Gastroesophageal sphincter (tissue), 4 donors: ENCODE results near the gene MRPL40. TPM values are rescaled to one million over a fixed set of nuclear protein-coding genes. Genes with fewer than 3 reads are reported as not detected.

Experiments used
- ATAC-seq: fragments of 150-250 bp; one replicate; pipeline ENCODE4 v1.9.1; 2016; ENCODE audit warnings: mild to moderate bottlenecking, moderate library complexity
- H3K27ac ChIP-seq, 4 donors: fragments of 200-600 bp; sonication (generic) in 3 of 4; 1 replicate in 3 of 4; 2 replicates in 1 of 4; pipeline ENCODE4 v1.5.1; 2016 to 2019
- H3K27me3 ChIP-seq: fragments of 200-600 bp; sonication (generic); one replicate; pipeline ENCODE4 v1.5.1; 2019
- H3K36me3 ChIP-seq, 2 donors: fragments of 200-600 bp; sonication (generic); one replicate each; pipeline ENCODE4 v1.5.1; 2019; ENCODE audit warnings: control low read depth in 1 of 2
- H3K4me1 ChIP-seq, 3 donors: fragments of 200-600 bp; sonication (generic); 1 replicate in 2 of 3; 2 replicates in 1 of 3; pipeline ENCODE4 v1.5.1; 2016 to 2019; ENCODE audit warnings: control low read depth in 2 of 3
- H3K4me3 ChIP-seq, 2 donors: fragments of 200-600 bp; sonication (generic); one replicate each; pipeline ENCODE4 v1.5.1; 2019; ENCODE audit warnings: mild to moderate bottlenecking in 1 of 2, moderate library complexity in 1 of 2
- H3K9me3 ChIP-seq, 3 donors: fragments of 200-600 bp; sonication (generic); one replicate each; pipeline ENCODE4 v1.5.1; 2017 to 2019; ENCODE audit warnings: control low read depth in 2 of 3
- EP300 ChIP-seq: sonication (generic); formaldehyde crosslinking; IDR thresholded peaks from one replicate; pipeline ENCODE4 v1.6.1; 2017; ENCODE audit warnings: antibody characterized with exemption, mild to moderate bottlenecking
- POLR2A ChIP-seq, 2 donors: fragments of 450-650 bp; IDR thresholded peaks; one replicate each; pipeline ENCODE4 v1.6.1; 2017; ENCODE audit warnings: antibody characterized with exemption in 2 of 2, mild to moderate bottlenecking in 2 of 2, moderate library complexity in 1 of 2
- POLR2AphosphoS5 ChIP-seq: sonication (generic); formaldehyde crosslinking; IDR thresholded peaks from one replicate; pipeline ENCODE4 v1.6.1; 2017; ENCODE audit warnings: antibody characterized with exemption
- WGBS, 2 donors: methylation state at CpG; one replicate each; pipeline ENCODE4 v1.1.5; 2018; ENCODE audit warnings: low coverage in 1 of 2; 5-methylcytosine and 5-hydroxymethylcytosine counted together
- total RNA-seq, 4 donors: library from RNA; depleted of rRNA; stranded (reverse); fragments of >200 nt; gene quantifications; one replicate each; pipeline ENCODE4 v1.1.0, GENCODE V29; 2016
- TF ChIP-seq, protein P1 (sequence below), 4 experiments: fragments of 200-600 bp in 2 of 4; fragments of 450-650 bp in 2 of 4; sonication (generic) in 1 of 4; IDR thresholded peaks; one replicate each; pipeline ENCODE4 v1.5.1; 2017 to 2019; ENCODE audit warnings: antibody characterized with exemption in 4 of 4, mild to moderate bottlenecking in 2 of 4, moderate library complexity in 2 of 4

The MRPL40 gene
- total RNA-seq, 4 donors from 2014 or later = 22.8 to 29.1 (median 25.8) TPM

DNA sequence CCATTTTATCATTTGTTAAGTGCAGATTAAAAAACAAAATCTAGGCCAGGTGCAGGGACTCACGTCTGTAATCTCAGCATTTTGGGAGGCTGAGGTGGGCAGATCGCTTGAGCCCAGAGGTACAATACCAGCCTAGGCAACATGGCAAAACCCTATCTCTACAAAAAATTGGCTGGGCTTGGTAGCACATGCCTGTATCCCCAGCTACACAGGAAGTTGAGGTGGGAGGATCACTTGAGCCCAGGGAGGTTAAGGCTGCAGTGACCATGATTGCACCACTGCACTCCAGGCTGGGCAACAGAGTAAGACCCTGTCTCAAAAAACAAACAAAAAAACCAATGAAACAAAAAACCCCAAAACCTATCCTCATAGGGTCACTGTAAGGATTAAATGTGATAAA lies 33.7 kb upstream of the MRPL40 start:
- peaks cover 0 to 84% of the 10 kb centered on the region in 2 donors for H3K36me3 ChIP-seq
- no peak overlapping the region for H3K4me3 ChIP-seq
- H3K27me3 ChIP-seq = no peaks in the 10 kb centered on the region
- no peak for TF ChIP-seq EP300
- no peak for TF ChIP-seq POLR2A (IDR thresholded peaks at IDR 0.05)
- no peak for TF ChIP-seq POLR2AphosphoS5
- TF ChIP-seq, protein P1, sequence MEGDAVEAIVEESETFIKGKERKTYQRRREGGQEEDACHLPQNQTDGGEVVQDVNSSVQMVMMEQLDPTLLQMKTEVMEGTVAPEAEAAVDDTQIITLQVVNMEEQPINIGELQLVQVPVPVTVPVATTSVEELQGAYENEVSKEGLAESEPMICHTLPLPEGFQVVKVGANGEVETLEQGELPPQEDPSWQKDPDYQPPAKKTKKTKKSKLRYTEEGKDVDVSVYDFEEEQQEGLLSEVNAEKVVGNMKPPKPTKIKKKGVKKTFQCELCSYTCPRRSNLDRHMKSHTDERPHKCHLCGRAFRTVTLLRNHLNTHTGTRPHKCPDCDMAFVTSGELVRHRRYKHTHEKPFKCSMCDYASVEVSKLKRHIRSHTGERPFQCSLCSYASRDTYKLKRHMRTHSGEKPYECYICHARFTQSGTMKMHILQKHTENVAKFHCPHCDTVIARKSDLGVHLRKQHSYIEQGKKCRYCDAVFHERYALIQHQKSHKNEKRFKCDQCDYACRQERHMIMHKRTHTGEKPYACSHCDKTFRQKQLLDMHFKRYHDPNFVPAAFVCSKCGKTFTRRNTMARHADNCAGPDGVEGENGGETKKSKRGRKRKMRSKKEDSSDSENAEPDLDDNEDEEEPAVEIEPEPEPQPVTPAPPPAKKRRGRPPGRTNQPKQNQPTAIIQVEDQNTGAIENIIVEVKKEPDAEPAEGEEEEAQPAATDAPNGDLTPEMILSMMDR (IDR thresholded peaks at IDR 0.05) = no peak
- H3K27ac ChIP-seq = no peak overlapping the region
- WGBS, 2 donors = 67 to 70% methylated on average over 1 to 2 of the region's 2 CpGs
- no peaks in the 10 kb centered on the region for H3K9me3 ChIP-seq
- ATAC-seq = no peak
- no peaks in the 10 kb centered on the region for H3K4me1 ChIP-seq

DNA sequence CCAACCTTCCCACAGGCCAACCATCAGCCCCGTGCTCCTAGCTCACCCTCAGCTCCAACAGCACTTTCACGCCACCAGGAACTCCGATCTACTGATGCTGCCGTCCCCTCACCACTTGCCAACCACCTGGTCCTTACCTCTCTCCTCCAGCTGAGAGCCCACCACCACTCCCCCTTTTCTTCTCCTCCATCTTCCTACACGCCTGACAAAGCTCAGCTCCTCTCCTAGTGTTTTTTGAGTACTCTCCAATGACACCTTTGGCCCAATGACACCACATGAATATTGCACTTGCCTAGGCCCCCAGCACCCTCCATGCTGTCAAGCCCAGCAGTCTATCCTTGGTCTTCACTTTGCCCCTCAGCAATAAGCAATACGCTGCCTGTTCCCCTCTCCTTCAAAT lies 31.5 kb upstream of the MRPL40 start:
- Histone ChIP-seq H3K4me3 (no peak overlapping the region), H3K4me1 (no peaks in the 10 kb centered on the region), H3K9me3 (no peaks in the 10 kb centered on the region), H3K27ac (no peak overlapping the region), H3K27me3 (no peaks in the 10 kb centered on the region), H3K36me3 (peaks cover 0 to 82% of the 10 kb centered on the region in 2 donors)
- ATAC-seq = no peak
- no peak for TF ChIP-seq POLR2A (IDR thresholded peaks at IDR 0.05)
- TF ChIP-seq, protein P1 (IDR thresholded peaks at IDR 0.05) = no peak
- TF ChIP-seq POLR2AphosphoS5 = no peak
- TF ChIP-seq EP300 = no peak
- WGBS, 2 donors = 93 to 95% methylated on average over 4 to 6 of the region's 6 CpGs

DNA sequence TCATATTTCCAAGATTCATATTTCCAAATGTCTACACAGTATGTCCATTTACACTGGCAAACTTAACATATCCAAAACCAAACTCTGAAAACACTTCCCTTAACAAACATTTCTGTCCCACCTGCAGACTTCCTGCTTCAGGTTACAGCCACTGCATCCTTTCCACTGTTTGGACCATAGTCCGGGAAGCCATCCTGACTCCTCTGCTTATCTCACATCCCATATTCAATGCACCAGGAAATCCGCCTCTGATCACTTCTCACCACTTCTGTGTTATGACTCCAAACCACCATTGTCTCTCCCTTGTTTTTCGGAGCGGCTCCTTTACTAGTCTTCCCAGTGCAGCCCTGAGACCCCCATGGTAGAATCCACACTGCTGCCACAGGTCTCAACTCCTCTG lies 30.9 kb upstream of the MRPL40 start:
- H3K27me3 ChIP-seq = no peaks in the 10 kb centered on the region
- TF ChIP-seq POLR2AphosphoS5 = no peak
- TF ChIP-seq POLR2A (IDR thresholded peaks at IDR 0.05) = no peak
- TF ChIP-seq, protein P1 (IDR thresholded peaks at IDR 0.05) = no peak
- no peak for TF ChIP-seq EP300
- no peaks in the 10 kb centered on the region for H3K9me3 ChIP-seq
- peaks cover 0 to 82% of the 10 kb centered on the region in 2 donors for H3K36me3 ChIP-seq
- no peak overlapping the region for H3K4me3 ChIP-seq
- 93 to 94% methylated on average over 2 to 4 of the region's 4 CpGs for WGBS, 2 donors
- no peaks in the 10 kb centered on the region for H3K4me1 ChIP-seq
- H3K27ac ChIP-seq = no peak overlapping the region
- no peak for ATAC-seq

DNA sequence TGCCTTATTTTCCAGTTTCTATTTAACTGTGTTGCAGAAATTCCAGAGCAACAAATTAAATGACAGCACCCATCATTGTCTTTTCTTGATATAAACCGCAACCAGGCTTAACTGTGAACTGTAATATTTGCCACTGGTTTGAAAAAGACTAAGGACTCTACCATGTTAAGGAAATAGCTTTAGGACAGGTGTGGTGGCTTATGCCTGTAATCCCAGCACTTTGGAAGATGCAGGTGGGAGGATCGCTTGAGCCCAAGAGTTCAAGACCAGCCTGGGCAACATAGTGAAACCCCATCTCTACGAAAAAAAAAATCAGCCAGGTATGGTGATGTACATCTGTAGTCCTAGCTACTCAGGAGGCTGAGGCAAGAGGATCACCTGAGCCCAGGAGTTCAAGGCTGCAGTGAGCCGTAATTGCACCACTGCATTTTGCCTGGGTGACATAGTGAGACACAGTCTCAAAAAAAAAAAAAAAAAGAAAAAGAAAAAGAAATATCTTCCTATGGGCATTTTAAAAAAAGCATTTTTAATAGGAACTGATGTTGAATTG lies 29.6 kb upstream of the MRPL40 start:
- WGBS, 2 donors = 100% methylated on average over 4 of the region's 4 CpGs; no CpG with 5 or more reads in 1 of the 2 donors
- H3K4me1 ChIP-seq = no peaks in the 10 kb centered on the region
- no peak for ATAC-seq

DNA sequence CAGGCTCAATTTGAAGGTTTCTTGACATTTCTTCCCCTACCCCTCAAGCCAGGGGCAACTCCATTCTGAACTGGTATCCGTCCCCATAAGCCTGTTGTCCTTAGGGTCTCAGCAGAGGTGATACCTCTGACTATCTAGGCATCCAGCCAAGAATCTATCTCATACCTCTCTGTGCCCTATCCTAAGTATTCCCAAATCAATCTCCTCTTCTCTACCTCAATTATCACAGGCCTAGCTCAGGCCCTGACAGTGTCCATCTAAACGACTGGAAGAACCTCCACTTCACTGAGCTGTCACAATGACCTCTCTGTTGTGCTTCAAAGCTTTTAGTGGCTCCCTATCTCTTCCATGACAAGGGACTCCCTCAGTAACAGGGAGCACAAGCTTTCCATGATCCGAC lies 27.7 kb upstream of the MRPL40 start:
- ATAC-seq = no peak
- no peak overlapping the region for H3K27ac ChIP-seq
- H3K4me1 ChIP-seq = no peaks in the 10 kb centered on the region
- H3K27me3 ChIP-seq = no peaks in the 10 kb centered on the region
- H3K4me3 ChIP-seq = no peak overlapping the region
- 95 to 97% methylated on average over 3 of the region's 3 CpGs for WGBS, 2 donors
- H3K36me3 ChIP-seq = peaks cover 0 to 83% of the 10 kb centered on the region in 2 donors
- TF ChIP-seq POLR2A (IDR thresholded peaks at IDR 0.05) (no peak), POLR2AphosphoS5 (no peak)
- H3K9me3 ChIP-seq = no peaks in the 10 kb centered on the region

More for the DNA sequence above, 29.6 kb upstream of the MRPL40 start:
- no peak overlapping the region for H3K27ac ChIP-seq
- no peak for TF ChIP-seq POLR2A (IDR thresholded peaks at IDR 0.05)
- TF ChIP-seq EP300 = no peak
- TF ChIP-seq, protein P1 (IDR thresholded peaks at IDR 0.05) = no peak
- TF ChIP-seq POLR2AphosphoS5 = no peak
- no peak overlapping the region for H3K4me3 ChIP-seq
- no peaks in the 10 kb centered on the region for H3K9me3 ChIP-seq
- peaks cover 0 to 82% of the 10 kb centered on the region in 2 donors for H3K36me3 ChIP-seq
- H3K27me3 ChIP-seq = no peaks in the 10 kb centered on the region
